ENCODE data around the gene MLST8. TPM values are rescaled to one million over a fixed set of nuclear protein-coding genes. Genes with fewer than 3 reads are reported as not detected.
"Not testable (repeated sequence)": the region's sequence is repeated elsewhere in the genome, so short reads cannot be mapped to it uniquely, and the experiment has no call there.

The MLST8 gene
- polyA plus RNA-seq, 3 donors, result 29.9 to 54.3 (median 30.5) TPM

- DNase-seq, result no peak
- Histone ChIP-seq H3K4me2 (replicated peaks; ENCODE audit: extremely low read depth, low read length, poor library complexity, severe bottlenecking) (no peak overlapping the region), H3K36me3 (replicated peaks in 1 of 2; ENCODE audit: control insufficient read depth in 1 of 2, insufficient read depth in 2 of 2, low read length in 2 of 2) (no peaks in the 10 kb centered on the region), H3K4me3 (replicated peaks in 1 of 3; ENCODE audit: low read depth in 2 of 3, low read length in 3 of 3) (no peak overlapping the region), H3K27ac (ENCODE audit: low read depth in 1 of 2, low read length in 2 of 2) (no peak overlapping the region), H3K79me2 (ENCODE audit: insufficient read depth, low read length) (no peaks in the 10 kb centered on the region), H3K9ac (ENCODE audit: insufficient read depth, low read length, poor library complexity, severe bottlenecking) (no peak overlapping the region), H3K27me3 (ENCODE audit: control insufficient read depth in 2 of 2, insufficient read depth in 2 of 2, low read length in 2 of 2) (peaks cover 31 to 42% of the 10 kb centered on the region in 2 donors), H2AFZ (ENCODE audit: insufficient read depth, low read depth, low read length, poor library complexity, severe bottlenecking) (no peak overlapping the region), H3K9me3 (replicated peaks in 1 of 2; ENCODE audit: control insufficient read depth in 1 of 2, insufficient read depth in 1 of 2, low read length in 2 of 2) (peaks cover 0 to 7% of the 10 kb centered on the region in 2 donors), H4K20me1 (ENCODE audit: insufficient read depth, low read length) (no peaks in the 10 kb centered on the region), H3K4me1 (ENCODE audit: control insufficient read depth in 1 of 2, insufficient read depth in 2 of 2, low read length in 2 of 2) (peaks cover 7 to 13% of the 10 kb centered on the region in 2 donors)
- peaks cover 10% of the 10 kb centered on the region for H3K4me1 Mint-ChIP-seq
- TF ChIP-seq CTCF (IDR thresholded peaks at IDR 0.05), result no peak
- peaks cover 41 to 64% (median 41%) of the 10 kb centered on the region in 3 donors for H3K27me3 Mint-ChIP-seq (ENCODE audit: low read depth in 3 of 3)
- intact Hi-C loops (cut with micrococcal nuclease), result loop anchor here in 1 of 2 donors (5.0 kb wide), 1 partner anchor 53 kb away; the partner anchor contains the start of gene ECI1
- WGBS (ENCODE audit: insufficient coverage), result 86% methylated on average over 10 of the region's 14 CpGs
- peaks cover 0 to 17% (median 4%) of the 10 kb centered on the region in 7 donors for H3K9me3 Mint-ChIP-seq
- no peaks in the 10 kb centered on the region for H3K36me3 Mint-ChIP-seq
- no peak overlapping the region for H3K4me3 Mint-ChIP-seq
- H3K27ac Mint-ChIP-seq, result no peak overlapping the region
Measured at GRCh38 chr16:2199621-2200139, 5.6 kb upstream of the MLST8 start.

- no peak for DNase-seq
- 100% methylated on average over 3 of the region's 6 CpGs for WGBS (ENCODE audit: insufficient coverage)
- H3K79me2 ChIP-seq (ENCODE audit: insufficient read depth, low read length), result no peaks in the 10 kb centered on the region
- H4K20me1 ChIP-seq (ENCODE audit: insufficient read depth, low read length), result no peaks in the 10 kb centered on the region
- H3K4me1 ChIP-seq (ENCODE audit: control insufficient read depth in 1 of 2, insufficient read depth in 2 of 2, low read length in 2 of 2), result peaks cover 11 to 18% of the 10 kb centered on the region in 2 donors
- peaks cover 0 to 7% of the 10 kb centered on the region in 2 donors for H3K9me3 ChIP-seq (replicated peaks in 1 of 2; ENCODE audit: control insufficient read depth in 1 of 2, insufficient read depth in 1 of 2, low read length in 2 of 2)
- Mint-ChIP-seq H3K9me3 (peaks cover 0 to 12% (median 3%) of the 10 kb centered on the region in 7 donors), H3K27me3 (ENCODE audit: low read depth in 3 of 3) (peaks cover 35 to 57% (median 35%) of the 10 kb centered on the region in 3 donors), H3K4me3 (no peak overlapping the region), H3K27ac (no peak overlapping the region), H3K4me1 (peaks cover 8% of the 10 kb centered on the region), H3K36me3 (no peaks in the 10 kb centered on the region)
- intact Hi-C loops (cut with micrococcal nuclease), result no loop called here
- H3K36me3 ChIP-seq (replicated peaks in 1 of 2; ENCODE audit: control insufficient read depth in 1 of 2, insufficient read depth in 2 of 2, low read length in 2 of 2), result no peaks in the 10 kb centered on the region
- no peak overlapping the region for H3K4me3 ChIP-seq (replicated peaks in 1 of 3; ENCODE audit: low read depth in 2 of 3, low read length in 3 of 3)
- H3K27ac ChIP-seq (ENCODE audit: low read depth in 1 of 2, low read length in 2 of 2), result no peak overlapping the region
- H3K9ac ChIP-seq (ENCODE audit: insufficient read depth, low read length, poor library complexity, severe bottlenecking), result no peak overlapping the region
- H3K27me3 ChIP-seq (ENCODE audit: control insufficient read depth in 2 of 2, insufficient read depth in 2 of 2, low read length in 2 of 2), result peaks cover 25 to 35% of the 10 kb centered on the region in 2 donors
- no peak for TF ChIP-seq CTCF (IDR thresholded peaks at IDR 0.05)
- no peak overlapping the region for H2AFZ ChIP-seq (ENCODE audit: insufficient read depth, low read depth, low read length, poor library complexity, severe bottlenecking)
- no peak overlapping the region for H3K4me2 ChIP-seq (replicated peaks; ENCODE audit: extremely low read depth, low read length, poor library complexity, severe bottlenecking)
Measured at GRCh38 chr16:2200313-2200712, 4.9 kb upstream of the MLST8 start.

- 96% methylated on average over 2 of the region's 8 CpGs for WGBS (ENCODE audit: insufficient coverage)
- Histone ChIP-seq H3K79me2 (ENCODE audit: insufficient read depth, low read length) (peaks cover 15% of the 10 kb centered on the region), H3K27me3 (ENCODE audit: control insufficient read depth in 2 of 2, insufficient read depth in 2 of 2, low read length in 2 of 2) (peaks cover 6 to 16% of the 10 kb centered on the region in 2 donors), H3K36me3 (replicated peaks in 1 of 2; ENCODE audit: control insufficient read depth in 1 of 2, insufficient read depth in 2 of 2, low read length in 2 of 2) (peaks cover 11 to 15% of the 10 kb centered on the region in 2 donors), H4K20me1 (ENCODE audit: insufficient read depth, low read length) (peaks cover 13% of the 10 kb centered on the region), H3K4me1 (ENCODE audit: control insufficient read depth in 1 of 2, insufficient read depth in 2 of 2, low read length in 2 of 2) (peaks cover 23 to 27% of the 10 kb centered on the region in 2 donors)
- intact Hi-C loops (cut with micrococcal nuclease); H3K4me3 ChIP-seq (replicated peaks in 1 of 3; ENCODE audit: low read depth in 2 of 3, low read length in 3 of 3); H3K9ac ChIP-seq (ENCODE audit: insufficient read depth, low read length, poor library complexity, severe bottlenecking); DNase-seq; H3K27ac ChIP-seq (ENCODE audit: low read depth in 1 of 2, low read length in 2 of 2); H3K9me3 Mint-ChIP-seq; H3K9me3 ChIP-seq (replicated peaks in 1 of 2; ENCODE audit: control insufficient read depth in 1 of 2, insufficient read depth in 1 of 2, low read length in 2 of 2); H2AFZ ChIP-seq (ENCODE audit: insufficient read depth, low read depth, low read length, poor library complexity, severe bottlenecking); H3K4me3 Mint-ChIP-seq; H3K27ac Mint-ChIP-seq; H3K4me2 ChIP-seq (replicated peaks; ENCODE audit: extremely low read depth, low read length, poor library complexity, severe bottlenecking): not testable (repeated sequence)
- peaks cover 10 to 15% of the 10 kb centered on the region in 2 donors for H3K36me3 Mint-ChIP-seq
- H3K4me1 Mint-ChIP-seq, result peaks cover 25% of the 10 kb centered on the region
- H3K27me3 Mint-ChIP-seq (ENCODE audit: low read depth in 3 of 3), result peaks cover 14 to 34% (median 18%) of the 10 kb centered on the region in 3 donors
Measured at GRCh38 chr16:2203119-2203688, 2.0 kb upstream of the MLST8 start.

All from CD14-positive monocyte (primary cell).